HFF-Myc (cell line): Measurements from ENCODE around the gene SLC2A9.

Experiments
- DNase-seq: peaks from one replicate; pipeline ENCODE4 v3.0.0-alpha.2; 2011; ENCODE audit warnings: low read depth; ENCODE audit errors: extremely low read depth
- H3K4me3 ChIP-seq: replicated peaks from 2 replicates; pipeline ENCODE4 v1.5.1; 2011; ENCODE audit warnings: low read depth, mild to moderate bottlenecking, control low read depth, low read length
- TF ChIP-seq, protein P1 (sequence below): IDR thresholded peaks from 2 replicates; pipeline ENCODE4 v1.5.1; 2012; ENCODE audit warnings: mild to moderate bottlenecking, low read depth, low read length, control low read depth; ENCODE audit errors: missing control alignments

The SLC2A9 gene

GRCh38 chr4:10053635-10054453 lies 32.5 kb upstream of the SLC2A9 start:
- no peak for DNase-seq
- TF ChIP-seq, protein P1, sequence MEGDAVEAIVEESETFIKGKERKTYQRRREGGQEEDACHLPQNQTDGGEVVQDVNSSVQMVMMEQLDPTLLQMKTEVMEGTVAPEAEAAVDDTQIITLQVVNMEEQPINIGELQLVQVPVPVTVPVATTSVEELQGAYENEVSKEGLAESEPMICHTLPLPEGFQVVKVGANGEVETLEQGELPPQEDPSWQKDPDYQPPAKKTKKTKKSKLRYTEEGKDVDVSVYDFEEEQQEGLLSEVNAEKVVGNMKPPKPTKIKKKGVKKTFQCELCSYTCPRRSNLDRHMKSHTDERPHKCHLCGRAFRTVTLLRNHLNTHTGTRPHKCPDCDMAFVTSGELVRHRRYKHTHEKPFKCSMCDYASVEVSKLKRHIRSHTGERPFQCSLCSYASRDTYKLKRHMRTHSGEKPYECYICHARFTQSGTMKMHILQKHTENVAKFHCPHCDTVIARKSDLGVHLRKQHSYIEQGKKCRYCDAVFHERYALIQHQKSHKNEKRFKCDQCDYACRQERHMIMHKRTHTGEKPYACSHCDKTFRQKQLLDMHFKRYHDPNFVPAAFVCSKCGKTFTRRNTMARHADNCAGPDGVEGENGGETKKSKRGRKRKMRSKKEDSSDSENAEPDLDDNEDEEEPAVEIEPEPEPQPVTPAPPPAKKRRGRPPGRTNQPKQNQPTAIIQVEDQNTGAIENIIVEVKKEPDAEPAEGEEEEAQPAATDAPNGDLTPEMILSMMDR, result no peak
- no peak overlapping the region for H3K4me3 ChIP-seq

DNA sequence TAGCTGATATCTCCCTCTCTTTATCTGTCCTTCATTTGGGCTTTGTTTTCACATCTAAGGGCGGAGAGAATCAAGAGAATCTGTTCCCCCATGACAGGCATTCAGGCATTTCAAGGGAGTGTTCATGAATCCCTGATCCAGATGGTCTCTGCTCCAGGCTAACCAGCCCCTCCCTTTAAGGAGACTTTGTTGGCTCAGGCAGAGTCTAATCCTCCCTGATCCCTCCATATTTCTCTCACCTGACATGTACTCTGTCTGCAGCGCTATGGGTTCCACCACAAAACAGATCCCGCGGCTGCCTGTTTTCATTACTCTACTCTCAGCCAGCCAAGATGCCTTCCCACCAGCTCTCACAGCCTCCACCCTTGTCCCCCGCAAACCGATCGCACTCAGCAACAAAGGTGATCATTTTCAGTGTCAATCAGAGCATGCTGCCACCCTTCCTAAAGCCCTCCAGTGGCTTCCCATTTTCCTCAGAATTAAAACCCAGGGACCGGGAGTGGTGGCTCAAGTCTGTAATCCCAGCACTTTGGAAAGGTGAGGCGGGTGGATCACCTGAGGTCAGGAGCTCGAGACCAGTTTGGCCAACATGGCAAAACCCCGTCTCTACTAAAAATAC lies 30.3 kb upstream of the SLC2A9 start:
- TF ChIP-seq, protein P1, result no peak
- no peak overlapping the region for H3K4me3 ChIP-seq
- no peak for DNase-seq

- TF ChIP-seq, protein P1, result no peak
- DNase-seq, result no peak
- no peak overlapping the region for H3K4me3 ChIP-seq
Observed at GRCh38 chr4:10050721-10051120, 29.4 kb upstream of the SLC2A9 start.

GRCh38 chr4:10050261-10050661 lies 29.0 kb upstream of the SLC2A9 start:
- TF ChIP-seq, protein P1, result no peak
- DNase-seq, result no peak
- no peak overlapping the region for H3K4me3 ChIP-seq

- TF ChIP-seq, protein P1, result no peak
- DNase-seq, result no peak
Observed at GRCh38 chr4:10048941-10049697, 27.8 kb upstream of the SLC2A9 start.

DNA sequence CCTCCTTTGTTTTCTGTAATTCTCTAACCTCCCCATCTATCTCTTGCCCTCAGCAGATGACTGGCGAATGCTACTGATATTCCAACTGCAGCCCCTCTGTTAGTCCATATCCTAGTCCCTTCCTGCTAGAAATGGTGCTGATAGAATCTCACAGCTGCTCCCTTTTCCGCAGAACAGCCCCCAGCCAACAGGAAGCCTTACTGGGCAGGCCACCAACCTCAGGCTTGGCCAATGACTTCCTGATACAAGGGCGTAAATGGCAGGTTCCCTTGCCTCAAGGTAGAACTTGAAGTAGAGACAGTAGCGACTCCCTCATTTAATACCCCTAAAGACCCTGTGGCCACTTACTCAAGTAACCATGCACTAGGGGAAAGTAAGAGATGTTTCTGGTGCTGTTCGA lies 26.7 kb upstream of the SLC2A9 start:
- TF ChIP-seq, protein P1, result no peak
- H3K4me3 ChIP-seq, result no peak overlapping the region
- no peak for DNase-seq

More at GRCh38 chr4:10048941-10049697, 27.8 kb upstream of the SLC2A9 start:
- H3K4me3 ChIP-seq, result no peak overlapping the region
